AG10803 (cell line): Measurements from ENCODE around the gene TMIGD3.

Experiments used
- DNase-seq: peaks from one replicate; pipeline ENCODE4 v3.0.0; 2010; ENCODE audit warnings: low read depth
- H3K4me3 ChIP-seq: 2 replicates; pipeline ENCODE4 v1.5.1; 2011; ENCODE audit warnings: mild to moderate bottlenecking, low read length, control low read depth
- CTCF ChIP-seq: conservative IDR thresholded peaks from 2 replicates; pipeline ENCODE4 v1.5.1; 2011; ENCODE audit warnings: mild to moderate bottlenecking, low read length, control low read depth, inconsistent platforms

TMIGD3 gene

DNA sequence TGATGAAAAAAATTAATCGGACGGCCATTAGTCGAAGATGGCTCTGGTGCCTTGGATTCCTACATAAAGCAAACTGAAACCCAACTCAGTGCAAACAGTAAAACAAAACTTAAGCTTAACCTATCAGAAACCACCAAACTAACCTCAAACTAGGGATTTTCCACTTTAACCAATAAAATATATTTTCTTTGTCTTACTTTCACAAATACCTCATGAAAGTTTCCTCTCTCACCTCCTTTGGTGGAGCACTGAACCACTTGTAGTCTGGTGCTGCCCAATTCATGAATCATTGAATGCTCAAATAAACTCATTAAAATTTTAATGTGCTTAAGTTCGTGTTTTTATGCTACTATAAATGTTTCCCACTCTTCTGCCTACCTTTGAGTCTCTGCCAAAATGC, 7.0 kb downstream of the TMIGD3 start:
- no peak for TF ChIP-seq CTCF
- no peak overlapping the region for H3K4me3 ChIP-seq
- no peak for DNase-seq

GRCh38 chr1:111491070-111491469, 12.4 kb downstream of the TMIGD3 start:
- TF ChIP-seq CTCF, result no peak
- no peak overlapping the region for H3K4me3 ChIP-seq
- no peak for DNase-seq

DNA sequence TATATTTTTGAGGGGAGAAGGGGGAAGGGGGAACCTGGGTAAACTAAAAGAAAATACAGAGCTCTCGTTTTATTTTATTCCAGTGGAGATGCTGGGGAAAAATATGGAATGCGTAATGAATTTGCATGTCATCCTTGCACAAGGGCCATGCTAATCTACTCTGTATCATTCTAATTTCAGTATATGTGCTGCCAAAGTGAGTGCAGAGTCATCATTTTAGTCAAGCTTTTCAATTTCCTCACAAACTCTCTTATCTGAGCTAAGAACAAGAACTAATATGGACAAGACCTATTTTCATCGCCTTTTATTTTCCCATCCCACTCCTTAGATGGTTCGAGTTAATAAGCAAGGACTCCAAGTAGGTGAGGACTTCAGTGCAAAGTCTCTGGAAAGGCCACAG, 13.2 kb downstream of the TMIGD3 start:
- H3K4me3 ChIP-seq, result no peak overlapping the region
- no peak for TF ChIP-seq CTCF
- DNase-seq, result no peak

- TF ChIP-seq CTCF, result no peak
- DNase-seq, result no peak
- H3K4me3 ChIP-seq, result no peak overlapping the region
These were observed 13.8 kb downstream of the TMIGD3 start for GRCh38 chr1:111489604-111490003.

- H3K4me3 ChIP-seq, result no peak overlapping the region
- TF ChIP-seq CTCF, result no peak
- DNase-seq, result no peak
These were observed 14.8 kb downstream of the TMIGD3 start for GRCh38 chr1:111488669-111489068.

GRCh38 chr1:111487133-111487532, 16.3 kb downstream of the TMIGD3 start:
- no peak overlapping the region for H3K4me3 ChIP-seq
- no peak for TF ChIP-seq CTCF
- no peak for DNase-seq

- no peak for TF ChIP-seq CTCF
- no peak overlapping the region for H3K4me3 ChIP-seq
- DNase-seq, result no peak
These were observed 17.0 kb downstream of the TMIGD3 start for GRCh38 chr1:111486431-111486830.
